GM12878 (cell line): ENCODE measurements around the gene TFAP2E. TPM values are rescaled to one million over a fixed set of nuclear protein-coding genes. Genes with fewer than 3 reads are reported as not detected.
A peak's percentile ranks its signal among the peaks of the same experiment; 100 is the strongest.

Experiments used
- BACH1 ChIP-seq: fragments of 450-650 bp; IDR thresholded peaks from 2 replicates; pipeline ENCODE4 v1.6.1; 2017; ENCODE audit warnings: mild to moderate bottlenecking, borderline replicate concordance
- CBX3 ChIP-seq: fragments of 200-600 bp; sonication (generic); IDR thresholded peaks from 2 replicates; pipeline ENCODE4 v1.6.1; 2016; ENCODE audit warnings: low read depth, borderline replicate concordance
- CBX5 ChIP-seq: sonication (generic); IDR thresholded peaks from 2 replicates; pipeline ENCODE4 v1.6.1; 2016; ENCODE audit warnings: low read depth, moderate library complexity, mild to moderate bottlenecking, inconsistent platforms
- CEBPZ ChIP-seq: fragments of 150-350 bp; IDR thresholded peaks from 2 replicates; pipeline ENCODE4 v1.6.1; 2016; ENCODE audit warnings: low read depth, low read length
- CHD1 ChIP-seq: IDR thresholded peaks from 2 replicates; pipeline ENCODE4 v1.6.1; 2012; ENCODE audit warnings: low read depth, low read length, improper control_type of control experiment
- EED ChIP-seq: sonication (generic); IDR thresholded peaks from 2 replicates; pipeline ENCODE4 v1.6.1; 2016; ENCODE audit warnings: antibody characterized with exemption, low read depth
- GATAD2B ChIP-seq: fragments of 450-650 bp; conservative IDR thresholded peaks from 2 replicates; pipeline ENCODE4 v1.6.1; 2017; ENCODE audit warnings: low read depth, mild to moderate bottlenecking, moderate library complexity
- HDGF ChIP-seq: fragments of 450-650 bp; IDR thresholded peaks from 2 replicates; pipeline ENCODE4 v1.6.1; 2016; ENCODE audit warnings: antibody characterized with exemption
- MTA2 ChIP-seq: fragments of 450-650 bp; IDR thresholded peaks from 2 replicates; pipeline ENCODE4 v1.6.1; 2016; ENCODE audit warnings: low read depth, mild to moderate bottlenecking, moderate library complexity
- MYB ChIP-seq: fragments of 150-350 bp; IDR thresholded peaks from 2 replicates; pipeline ENCODE4 v1.6.1; 2014; ENCODE audit warnings: mild to moderate bottlenecking, low read depth, low read length, borderline replicate concordance
- NBN ChIP-seq: fragments of 450-650 bp; IDR thresholded peaks from 2 replicates; pipeline ENCODE4 v1.6.1; 2016
- NFYB ChIP-seq: IDR thresholded peaks from 2 replicates; pipeline ENCODE4 v1.6.1; 2011; ENCODE audit warnings: low read depth, mild to moderate bottlenecking, low read length, improper control_type of control experiment, moderate library complexity; ENCODE audit not compliant: insufficient read depth
- NR2C1 ChIP-seq: fragments of 450-650 bp; IDR thresholded peaks from 2 replicates; pipeline ENCODE4 v1.6.1; 2017; ENCODE audit warnings: antibody characterized with exemption, mild to moderate bottlenecking, moderate library complexity
- RAD21 ChIP-seq: IDR thresholded peaks from 2 replicates; pipeline ENCODE4 v1.6.1; 2011; ENCODE audit warnings: mild to moderate bottlenecking, low read depth, low read length, moderate library complexity; ENCODE audit not compliant: insufficient read depth
- RELB ChIP-seq: fragments of 450-650 bp; IDR thresholded peaks from 2 replicates; pipeline ENCODE4 v1.6.1; 2017; ENCODE audit warnings: low read depth, mild to moderate bottlenecking, moderate library complexity
- SKIL ChIP-seq: fragments of 450-650 bp; IDR thresholded peaks from 2 replicates; pipeline ENCODE4 v1.6.1; 2017; ENCODE audit warnings: mild to moderate bottlenecking, low read depth, inconsistent platforms; ENCODE audit not compliant: poor library complexity, severe bottlenecking
- SMARCA5 ChIP-seq: fragments of 450-650 bp; IDR thresholded peaks from 2 replicates; pipeline ENCODE4 v1.6.1; 2017; ENCODE audit warnings: mild to moderate bottlenecking
- SMC3 ChIP-seq: IDR thresholded peaks from 2 replicates; pipeline ENCODE4 v1.6.1; 2011; ENCODE audit warnings: low read length, improper control_type of control experiment, borderline replicate concordance
- SPI1 ChIP-seq: IDR thresholded peaks from 2 replicates; pipeline ENCODE4 v1.6.1; 2011; ENCODE audit warnings: low read depth, mild to moderate bottlenecking, low read length, moderate library complexity, borderline replicate concordance; ENCODE audit not compliant: insufficient read depth
- SREBF2 ChIP-seq: IDR thresholded peaks from 2 replicates; pipeline ENCODE4 v1.6.1; 2012; ENCODE audit warnings: mild to moderate bottlenecking, low read length
- SUPT20H ChIP-seq: IDR thresholded peaks from 2 replicates; pipeline ENCODE4 v1.6.1; 2011; ENCODE audit warnings: low read depth, mild to moderate bottlenecking, low read length, moderate library complexity, borderline replicate concordance; ENCODE audit not compliant: control insufficient read depth
- TBL1XR1 ChIP-seq: IDR thresholded peaks from 2 replicates; pipeline ENCODE4 v1.6.1; 2012; ENCODE audit warnings: low read depth, low read length, improper control_type of control experiment
- YY1 ChIP-seq: IDR thresholded peaks from 2 replicates; pipeline ENCODE4 v1.6.1; 2011; ENCODE audit warnings: low read depth, mild to moderate bottlenecking, low read length
- ZNF207 ChIP-seq: fragments of 450-650 bp; IDR thresholded peaks from 2 replicates; pipeline ENCODE4 v1.6.1; 2014; ENCODE audit warnings: antibody characterized with exemption, mild to moderate bottlenecking, borderline replicate concordance
- ZNF24 ChIP-seq: fragments of 450-650 bp; IDR thresholded peaks from 2 replicates; pipeline ENCODE4 v1.6.1; 2017; ENCODE audit warnings: antibody characterized with exemption, mild to moderate bottlenecking
- polyA plus RNA-seq, 11 experiments: library from polyadenylated mRNA; depleted of rRNA in 4 of 11; unstranded in 6 of 11; stranded (reverse) in 5 of 11; fragments of >200 nt; fragmentation: Nextera tagmentation in 4 of 11; fragmentation: Illumina TruSeq in 1 of 11; extraction: Ambion mirVana in 4 of 11; extraction: Trizol in 1 of 11; gene quantifications; 1 replicate in 1 of 11; 2 replicates in 10 of 11; pipeline versions ENCODE4 v1.2.1 to v1.2.3, GENCODE V29; 2011 to 2016; ENCODE audit warnings: inconsistent platforms in 2 of 11, missing spikeins in 2 of 11, low read depth in 1 of 11
- total RNA-seq, 4 experiments: library from RNA; depleted of rRNA in 3 of 4; stranded (reverse); fragments of >200 nt in 3 of 4; fragmentation: Illumina TruSeq in 1 of 4; extraction: Trizol in 1 of 4; gene quantifications; 2 replicates each; pipeline versions ENCODE4 v1.2.1 to v1.2.3, GENCODE V29; 2013 to 2021

Gene TFAP2E
- total and polyA plus RNA-seq, 10 of the 15 experiments (the other 5 are each of a cell fraction or from before 2014, with no cell fraction given), result 0.10 to 1.1 (median 0.43) TPM

- TF ChIP-seq RAD21 (peak; percentile 85), CHD1 (no peak), NFYB (no peak), RELB (no peak), SPI1 (no peak), SREBF2 (no peak), EED (no peak), HDGF (peak; percentile 61; the same call in 1 of the 2 replicates), NR2C1 (no peak), CBX3 (no peak), GATAD2B (no peak), ZNF207 (no peak), SKIL (no peak), SMARCA5 (0 out of 2 replicates have a peak, but pooled peaks have one; percentile 37), BACH1 (no peak), ZNF24 (no peak), CBX5 (no peak), SMC3 (peak; percentile 68), NBN (no peak), CEBPZ (no peak), MYB (no peak), TBL1XR1 (no peak), SUPT20H (no peak), MTA2 (no peak), YY1 (peak; percentile 56; the same call in 1 of the 2 replicates)
Measured at GRCh38 chr1:35564037-35564883, 8.9 kb upstream of the TFAP2E start (continued).
